GM06990 (cell line): ENCODE results near the gene ZNF330.

Experiments used
- DNase-seq: peaks from one replicate; pipeline ENCODE4 v3.0.0-alpha.2; 2011; ENCODE audit not compliant: insufficient read length; ENCODE audit errors: extremely low read depth
- H3K27me3 ChIP-seq: replicated peaks from 2 replicates; pipeline ENCODE4 v1.6.0; 2011; ENCODE audit warnings: low read length; ENCODE audit not compliant: control insufficient read depth, insufficient read depth
- H3K36me3 ChIP-seq: 2 replicates; pipeline ENCODE4 v1.5.1; 2011; ENCODE audit warnings: low read length; ENCODE audit not compliant: control insufficient read depth, insufficient read depth
- H3K4me3 ChIP-seq: replicated peaks from 2 replicates; pipeline ENCODE4 v1.5.1; 2011; ENCODE audit warnings: low read depth, mild to moderate bottlenecking, control low read depth, low read length
- TF ChIP-seq, protein P1 (sequence below): IDR thresholded peaks from 2 replicates; pipeline ENCODE4 v1.5.1; 2011; ENCODE audit warnings: low read length, control low read depth, mild to moderate bottlenecking, inconsistent platforms; ENCODE audit not compliant: insufficient read depth, poor library complexity, severe bottlenecking

ZNF330 gene

DNA sequence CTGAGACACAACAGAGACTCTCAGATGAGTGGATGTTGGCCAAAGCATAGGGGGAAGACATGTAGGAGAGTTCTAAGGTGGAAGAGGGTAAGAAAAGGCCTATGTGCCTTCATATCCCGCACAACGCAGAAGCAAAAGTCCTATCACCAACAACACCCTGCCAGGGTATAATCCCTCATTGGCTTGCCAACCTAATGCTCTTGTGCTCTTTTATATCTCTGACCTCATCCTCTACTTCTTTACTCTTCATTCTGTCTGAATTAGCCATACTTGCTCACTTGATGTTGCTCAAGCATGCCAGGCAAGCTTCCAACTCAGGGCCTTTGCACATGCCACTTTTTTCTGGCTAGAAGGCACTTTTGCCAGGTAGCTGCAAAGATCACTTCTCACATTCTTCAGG, 28.1 kb upstream of the ZNF330 start:
- no peak for DNase-seq
- no peaks in the 10 kb centered on the region for H3K36me3 ChIP-seq
- H3K4me3 ChIP-seq, result no peak overlapping the region
- TF ChIP-seq, protein P1, sequence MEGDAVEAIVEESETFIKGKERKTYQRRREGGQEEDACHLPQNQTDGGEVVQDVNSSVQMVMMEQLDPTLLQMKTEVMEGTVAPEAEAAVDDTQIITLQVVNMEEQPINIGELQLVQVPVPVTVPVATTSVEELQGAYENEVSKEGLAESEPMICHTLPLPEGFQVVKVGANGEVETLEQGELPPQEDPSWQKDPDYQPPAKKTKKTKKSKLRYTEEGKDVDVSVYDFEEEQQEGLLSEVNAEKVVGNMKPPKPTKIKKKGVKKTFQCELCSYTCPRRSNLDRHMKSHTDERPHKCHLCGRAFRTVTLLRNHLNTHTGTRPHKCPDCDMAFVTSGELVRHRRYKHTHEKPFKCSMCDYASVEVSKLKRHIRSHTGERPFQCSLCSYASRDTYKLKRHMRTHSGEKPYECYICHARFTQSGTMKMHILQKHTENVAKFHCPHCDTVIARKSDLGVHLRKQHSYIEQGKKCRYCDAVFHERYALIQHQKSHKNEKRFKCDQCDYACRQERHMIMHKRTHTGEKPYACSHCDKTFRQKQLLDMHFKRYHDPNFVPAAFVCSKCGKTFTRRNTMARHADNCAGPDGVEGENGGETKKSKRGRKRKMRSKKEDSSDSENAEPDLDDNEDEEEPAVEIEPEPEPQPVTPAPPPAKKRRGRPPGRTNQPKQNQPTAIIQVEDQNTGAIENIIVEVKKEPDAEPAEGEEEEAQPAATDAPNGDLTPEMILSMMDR, result no peak
- H3K27me3 ChIP-seq, result no peaks in the 10 kb centered on the region

DNA sequence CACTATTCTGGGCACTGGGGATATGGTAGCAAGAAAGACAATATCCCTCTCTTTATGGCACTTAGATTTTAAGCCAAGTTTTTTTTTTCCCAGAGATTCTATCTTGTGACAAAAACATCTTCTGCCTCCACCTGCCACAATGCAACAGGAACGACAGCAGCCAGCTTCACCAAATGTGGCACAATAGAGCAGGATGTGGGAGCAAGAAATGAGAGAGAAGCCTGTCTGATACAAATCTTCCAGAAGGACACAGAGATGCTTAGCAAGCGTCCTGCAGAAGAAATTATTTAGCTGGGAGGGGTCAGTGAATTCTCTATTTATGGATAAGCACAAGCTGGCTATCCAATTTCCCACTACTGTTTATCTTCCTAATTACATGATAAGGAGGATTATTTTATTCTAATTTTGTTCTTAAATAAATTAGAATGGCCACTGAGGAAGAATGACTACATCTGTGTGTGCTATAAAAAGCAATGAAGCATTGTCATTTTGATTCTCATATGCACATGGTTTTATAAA, 27.1 kb upstream of the ZNF330 start:
- Histone ChIP-seq H3K27me3 (no peaks in the 10 kb centered on the region), H3K4me3 (no peak overlapping the region), H3K36me3 (no peaks in the 10 kb centered on the region)
- TF ChIP-seq, protein P1, result no peak
- DNase-seq, result no peak

DNA sequence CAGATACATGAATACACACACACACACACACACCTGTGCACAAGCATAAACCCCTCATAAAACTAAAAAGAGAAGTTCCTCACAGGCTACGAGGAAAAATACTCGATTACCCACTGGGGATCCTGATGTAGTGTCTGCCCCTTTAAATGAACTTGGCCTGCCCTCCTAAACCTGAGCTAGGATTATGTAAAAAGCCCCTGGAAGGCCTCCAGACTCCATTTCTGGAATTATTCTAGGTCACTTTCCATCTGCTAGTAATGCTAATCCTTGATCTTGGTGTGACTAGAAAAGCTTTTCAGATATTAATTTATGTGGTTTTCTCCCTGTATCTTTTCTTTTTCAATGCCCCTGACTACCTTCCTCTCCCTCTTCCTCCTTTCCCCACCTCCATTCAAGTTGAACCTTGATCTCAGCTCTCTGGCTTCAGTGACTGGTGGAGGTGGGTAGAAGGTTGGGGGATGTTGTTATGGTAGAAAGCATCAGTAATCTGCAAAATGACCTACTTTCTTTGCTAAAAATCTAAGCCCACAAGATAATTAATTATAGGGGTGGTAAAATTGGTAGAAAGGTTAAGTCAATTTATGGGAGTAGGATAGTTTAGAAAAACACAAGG, 25.5 kb upstream of the ZNF330 start:
- no peaks in the 10 kb centered on the region for H3K27me3 ChIP-seq
- no peaks in the 10 kb centered on the region for H3K36me3 ChIP-seq
- TF ChIP-seq, protein P1, result no peak
- DNase-seq, result no peak
- H3K4me3 ChIP-seq, result no peak overlapping the region

DNA sequence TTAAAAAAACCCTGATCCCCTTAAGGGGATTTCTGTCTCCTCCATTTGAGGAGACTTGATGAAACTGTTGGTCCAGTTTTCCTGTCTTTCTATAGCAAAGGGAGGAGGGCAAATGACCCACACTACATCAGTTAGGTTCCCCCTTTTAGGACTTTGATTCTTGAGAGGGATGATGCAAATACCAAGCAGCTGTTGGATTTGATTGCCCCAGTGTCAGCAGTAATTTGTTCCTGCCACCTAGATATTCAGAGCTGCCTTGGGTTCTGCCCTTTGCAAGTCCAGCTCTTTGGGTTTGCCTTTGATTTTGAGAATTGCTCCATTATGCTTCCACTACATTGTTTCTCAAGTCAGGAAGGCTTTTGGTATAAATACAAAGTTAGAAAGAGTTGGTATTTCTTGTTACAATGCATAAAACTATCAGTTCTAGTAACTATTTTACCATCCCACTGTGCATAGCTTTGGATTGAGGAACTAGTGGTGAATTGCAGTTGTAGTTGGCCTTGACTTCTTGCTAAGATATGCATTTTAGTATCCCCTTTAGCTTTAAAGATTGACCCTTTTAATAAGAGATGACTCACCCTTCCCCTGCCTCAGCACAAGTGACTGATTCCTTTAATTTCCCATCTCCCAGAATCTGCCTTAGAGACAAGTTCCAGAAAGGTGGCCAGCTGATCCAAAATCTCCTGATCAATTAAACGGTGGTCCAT, 24.3 kb upstream of the ZNF330 start:
- Histone ChIP-seq H3K4me3 (no peak overlapping the region), H3K27me3 (no peaks in the 10 kb centered on the region), H3K36me3 (no peaks in the 10 kb centered on the region)
- TF ChIP-seq, protein P1, result no peak
- DNase-seq, result no peak

DNA sequence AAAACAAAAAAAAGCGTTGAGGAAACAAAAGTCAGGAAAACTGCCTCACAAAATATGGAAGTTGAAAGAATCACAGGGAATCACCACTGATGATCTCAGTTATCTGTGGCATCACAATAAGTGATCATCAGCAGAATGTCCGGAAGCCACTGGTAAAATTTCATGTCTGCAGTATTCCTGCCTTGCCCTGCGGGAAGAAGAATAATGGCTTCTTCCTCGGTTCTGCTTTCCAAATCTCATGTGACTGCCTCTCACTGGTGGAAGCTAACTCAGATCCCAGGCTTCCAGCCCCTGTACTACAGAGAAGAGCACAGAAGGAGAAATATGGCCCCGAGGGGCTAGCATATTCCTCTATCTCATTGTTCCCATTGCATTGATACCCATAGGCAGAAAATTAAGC, 12.7 kb upstream of the ZNF330 start:
- no peak overlapping the region for H3K4me3 ChIP-seq
- no peak for DNase-seq
- H3K27me3 ChIP-seq, result no peaks in the 10 kb centered on the region; the same call in 1 of the 2 replicates
- TF ChIP-seq, protein P1, result no peak
- no peaks in the 10 kb centered on the region for H3K36me3 ChIP-seq
